K562 (cell line): ENCODE measurements around the gene PLXNA2. TPM values are rescaled to one million over a fixed set of nuclear protein-coding genes. Genes with fewer than 3 reads are reported as not detected.

Experiments
- BCLAF1 ChIP-seq, 2 experiments: fragments of 450-650 bp in 1 of 2; IDR thresholded peaks; 2 replicates each; pipeline ENCODE4 v1.6.1; 2011 to 2017; ENCODE audit warnings: low read depth in 2 of 2, antibody characterized with exemption in 1 of 2, borderline replicate concordance in 1 of 2, low read length in 1 of 2, mild to moderate bottlenecking in 1 of 2, mixed read lengths in 1 of 2; ENCODE audit not compliant: control insufficient read depth in 1 of 2
- CCNT2 ChIP-seq: IDR thresholded peaks from 2 replicates; pipeline ENCODE4 v1.6.1; 2011; ENCODE audit warnings: borderline replicate concordance, low read depth, mild to moderate bottlenecking, moderate library complexity, mixed read lengths, low read length; ENCODE audit not compliant: insufficient read length; ENCODE audit errors: extremely low read depth
- FIP1L1 ChIP-seq: fragments of 200-400 bp; formaldehyde crosslinking; IDR thresholded peaks from 2 replicates; pipeline ENCODE4 v1.6.1; 2018; ENCODE audit warnings: mild to moderate bottlenecking, low read depth, low read length; ENCODE audit not compliant: poor library complexity, severe bottlenecking
- FOXK1 ChIP-seq: sonication (generic); formaldehyde crosslinking; IDR thresholded peaks from 2 replicates; pipeline ENCODE4 v1.8.0; 2022; ENCODE audit warnings: missing genetic modification reagents, mild to moderate bottlenecking, borderline replicate concordance
- HSF4 ChIP-seq: fragments of 250-450 bp; sonication (Bioruptor Pico); IDR thresholded peaks from 2 replicates; pipeline ENCODE4 v2.1.2; 2022; ENCODE audit warnings: mild to moderate bottlenecking, moderate library complexity, borderline replicate concordance
- ID3 ChIP-seq, 2 experiments: fragments of 250-450 bp in 1 of 2; fragments of 450-650 bp in 1 of 2; sonication (Bioruptor Pico) in 1 of 2; IDR thresholded peaks; 2 replicates each; pipeline versions ENCODE4 v1.6.1 to v1.8.0; 2016 to 2021; ENCODE audit warnings: mild to moderate bottlenecking in 2 of 2, moderate library complexity in 2 of 2, missing compliant biosample characterization in 1 of 2, missing genetic modification characterization in 1 of 2
- IFI16 ChIP-seq: fragments of 250-450 bp; sonication (Bioruptor Pico); IDR thresholded peaks from 2 replicates; pipeline ENCODE4 v2.1.2; 2022; ENCODE audit warnings: mild to moderate bottlenecking, inconsistent platforms
- MCM5 ChIP-seq: fragments of 450-650 bp; IDR thresholded peaks from 2 replicates; pipeline ENCODE4 v1.6.1; 2016; ENCODE audit warnings: low read depth
- POLR2H ChIP-seq: IDR thresholded peaks from 2 replicates; pipeline ENCODE4 v1.6.1; 2016; ENCODE audit warnings: missing genetic modification characterization, low read depth, mild to moderate bottlenecking, control low read depth, missing compliant biosample characterization, moderate library complexity
- SAFB2 ChIP-seq: fragments of 200-400 bp; formaldehyde crosslinking; IDR thresholded peaks from 2 replicates; pipeline ENCODE4 v1.6.1; 2018; ENCODE audit warnings: borderline replicate concordance, low read length, low read depth, moderate library complexity; ENCODE audit not compliant: severe bottlenecking
- SIRT6 ChIP-seq: IDR thresholded peaks from one replicate; pipeline ENCODE4 v1.6.1; 2012; ENCODE audit warnings: low read depth, mild to moderate bottlenecking, control low read depth, inconsistent platforms, low read length, moderate library complexity
- TAF7 ChIP-seq: fragments of 450-650 bp; IDR thresholded peaks from 2 replicates; pipeline ENCODE4 v1.6.1; 2016; ENCODE audit warnings: missing genetic modification characterization, missing compliant biosample characterization
- XRCC5 ChIP-seq: fragments of 200-400 bp; formaldehyde crosslinking; IDR thresholded peaks from 2 replicates; pipeline ENCODE4 v1.6.1; 2017; ENCODE audit warnings: low read depth, mild to moderate bottlenecking, low read length
- ZBTB2 ChIP-seq: fragments of 450-650 bp; IDR thresholded peaks from 2 replicates; pipeline ENCODE4 v1.6.1; 2016; ENCODE audit warnings: antibody characterized with exemption
- ZC3H4 ChIP-seq: sonication (generic); formaldehyde crosslinking; IDR thresholded peaks from 2 replicates; pipeline ENCODE4 v1.9.0; 2021; ENCODE audit warnings: missing genetic modification reagents, borderline replicate concordance
- ZNF12 ChIP-seq: sonication (generic); formaldehyde crosslinking; IDR thresholded peaks from 2 replicates; pipeline ENCODE4 v1.4.0; 2020; ENCODE audit warnings: mild to moderate bottlenecking, missing genetic modification reagents
- ZNF175 ChIP-seq: fragments of 200-800 bp; sonication (Bioruptor generic); IDR thresholded peaks from 2 replicates; pipeline ENCODE4 v1.6.1; 2016; ENCODE audit warnings: low read depth, mild to moderate bottlenecking, missing genetic modification characterization, missing compliant biosample characterization
- ZNF212 ChIP-seq: fragments of 450-650 bp; formaldehyde crosslinking; IDR thresholded peaks from 2 replicates; pipeline ENCODE4 v1.4.0; 2020; ENCODE audit warnings: mild to moderate bottlenecking
- ZNF282 ChIP-seq: sonication (generic); formaldehyde crosslinking; IDR thresholded peaks from 2 replicates; pipeline ENCODE4 v1.8.1; 2023; ENCODE audit warnings: missing genetic modification reagents
- ZNF3 ChIP-seq: fragments of 250-450 bp; sonication (Bioruptor Pico); IDR thresholded peaks from 2 replicates; pipeline ENCODE4 v1.5.0; 2021; ENCODE audit warnings: mild to moderate bottlenecking, moderate library complexity
- ZNF589 ChIP-seq: fragments of 200-800 bp; sonication (Bioruptor generic); IDR thresholded peaks from 2 replicates; pipeline ENCODE4 v1.6.1; 2016; ENCODE audit warnings: low read depth, missing genetic modification characterization, missing compliant biosample characterization
- polyA plus RNA-seq, 8 experiments: library from polyadenylated mRNA; depleted of rRNA in 4 of 8; stranded (reverse) in 5 of 8; unstranded in 3 of 8; fragments of >200 nt; fragmentation: Nextera tagmentation in 2 of 8; fragmentation: Illumina TruSeq in 1 of 8; extraction: Ambion mirVana in 2 of 8; extraction: Trizol in 1 of 8; gene quantifications; 2 replicates each; pipeline versions ENCODE4 v1.2.1 to v1.2.3, GENCODE V29; 2011 to 2014; ENCODE audit warnings: inconsistent platforms in 1 of 8, missing spikeins in 1 of 8
- total RNA-seq, 7 experiments: library from RNA; depleted of rRNA in 6 of 7; stranded (reverse); fragments of >200 nt in 6 of 7; fragmentation: Illumina TruSeq in 2 of 7; extraction: Trizol in 2 of 7; gene quantifications; 2 replicates each; pipeline versions ENCODE4 v1.2.1 to v1.2.3, GENCODE V29; 2011 to 2021; ENCODE audit warnings: low replicate concordance in 1 of 7

PLXNA2 gene
- total and polyA plus RNA-seq, 9 of the 15 experiments (the other 6 are each of a cell fraction or from before 2014, with no cell fraction given), result 0.01 to 1.3 (median 0.32) TPM

GRCh38 chr1:208235982-208236761 is 8.0 kb downstream of the PLXNA2 start (continued):
- TF ChIP-seq ZC3H4 (CRISPR knock-in tag), result no peak
- no peak for TF ChIP-seq MCM5
- no peak for TF ChIP-seq ZNF12 (CRISPR knock-in tag)
- TF ChIP-seq SIRT6, result no peak
- no peak for TF ChIP-seq ZNF212 (CRISPR knock-in tag)
- peak; percentile 24; the same call in 1 of the 2 replicates for TF ChIP-seq HSF4
- TF ChIP-seq ID3 (CRISPR knock-in tag; IDR thresholded peaks at IDR 0.05), result no peak
- TF ChIP-seq ID3 (tag; IDR thresholded peaks at IDR 0.05), result no peak
- no peak for TF ChIP-seq FIP1L1
- TF ChIP-seq FOXK1 (CRISPR knock-in tag), result no peak
- TF ChIP-seq ZNF589 (CRISPR knock-in tag), result peak; percentile 27; the same call in 1 of the 2 replicates
- TF ChIP-seq BCLAF1 (IDR thresholded peaks at IDR 0.05; ENCODE audit: borderline replicate concordance in 1 of 2, control insufficient read depth in 1 of 2, low read depth in 2 of 2, low read length in 1 of 2), result no peak
- TF ChIP-seq ZNF282 (CRISPR knock-in tag), result no peak
- TF ChIP-seq ZNF175, result peak; percentile 62
- no peak for TF ChIP-seq XRCC5
- no peak for TF ChIP-seq TAF7
- TF ChIP-seq IFI16 (CRISPR knock-in tag), result 0 out of 2 replicates have a peak, but pooled peaks have one; percentile 29
- no peak for TF ChIP-seq ZNF3 (CRISPR knock-in tag)
- no peak for TF ChIP-seq ZBTB2
- no peak for TF ChIP-seq CCNT2
- TF ChIP-seq POLR2H (tag), result no peak
- TF ChIP-seq SAFB2, result no peak
